Activated naive CD4-positive, alpha-beta T cell treated with anti-CD3 and anti-CD28 coated beads, Interleukin-2, amount 50 U/mL, for 16 hours (primary cell): ENCODE measurements around the gene COL27A1.
"Not testable (repeated sequence)": the region's sequence is repeated elsewhere in the genome, so short reads cannot be mapped to it uniquely, and the experiment has no call there.

ENCODE experiments used
- DNase-seq: peaks from one replicate; pipeline ENCODE4 v3.0.0-alpha.2; 2020

Gene COL27A1

GRCh38 chr9:114185570-114186490, 30.5 kb downstream of the COL27A1 start:
- DNase-seq: no peak

- DNase-seq: no peak
Observed at GRCh38 chr9:114186605-114187289, 31.4 kb downstream of the COL27A1 start.

GRCh38 chr9:114187827-114188226, 32.5 kb downstream of the COL27A1 start:
- no peak for DNase-seq

GRCh38 chr9:114189823-114190562, 34.7 kb downstream of the COL27A1 start:
- DNase-seq: no peak

GRCh38 chr9:114190563-114190905, 35.2 kb downstream of the COL27A1 start:
- DNase-seq: no peak

GRCh38 chr9:114191402-114191801, 36.1 kb downstream of the COL27A1 start:
- DNase-seq: not testable (repeated sequence)

GRCh38 chr9:114192539-114192938, 37.2 kb downstream of the COL27A1 start:
- no peak for DNase-seq

GRCh38 chr9:114193090-114193489, 37.8 kb downstream of the COL27A1 start:
- no peak for DNase-seq

- no peak for DNase-seq
Observed at GRCh38 chr9:114196117-114196516, 40.8 kb downstream of the COL27A1 start.

GRCh38 chr9:114196979-114197622, 41.8 kb downstream of the COL27A1 start:
- no peak for DNase-seq

- no peak for DNase-seq
Observed at GRCh38 chr9:114198249-114199040, 43.1 kb downstream of the COL27A1 start.

GRCh38 chr9:114200721-114201300, 45.5 kb downstream of the COL27A1 start:
- DNase-seq: no peak

- no peak for DNase-seq
Observed at GRCh38 chr9:114202396-114202795, 47.1 kb downstream of the COL27A1 start.

GRCh38 chr9:114202849-114203248, 47.5 kb downstream of the COL27A1 start:
- DNase-seq: no peak

- no peak for DNase-seq
Observed at GRCh38 chr9:114203410-114204140, 48.2 kb downstream of the COL27A1 start.

GRCh38 chr9:114204265-114204664, 48.9 kb downstream of the COL27A1 start:
- DNase-seq: no peak

GRCh38 chr9:114205171-114206015, 50.1 kb downstream of the COL27A1 start:
- DNase-seq: no peak

GRCh38 chr9:114206221-114206789, 51.0 kb downstream of the COL27A1 start:
- no peak for DNase-seq

GRCh38 chr9:114207034-114207810, 51.9 kb downstream of the COL27A1 start:
- DNase-seq: no peak
